Left forelimb (tissue), 1 donor: ENCODE data around the gene FAR1.
"Not testable (repeated sequence)": the region's sequence is repeated elsewhere in the genome, so short reads cannot be mapped to it uniquely, and the experiment has no call there.

Source experiments
- DNase-seq: peaks from one replicate; pipeline ENCODE4 v3.0.0-alpha.2; 2018; ENCODE audit warnings: low spot score

Gene FAR1

GRCh38 chr11:13668102-13668956 is at the start of gene FAR1:
FAR1 (plus strand) TSS chr11:13668668; CDS start chr11:13694766, 26,098 bp downstream.
- peak; percentile 99 for DNase-seq

- no peak for DNase-seq
Measured at GRCh38 chr11:13620063-13620462, 48.4 kb upstream of the FAR1 start.

GRCh38 chr11:13626818-13627217 is 41.6 kb upstream of the FAR1 start:
- not testable (repeated sequence) for DNase-seq

GRCh38 chr11:13628634-13629033 is 39.8 kb upstream of the FAR1 start:
- not testable (repeated sequence) for DNase-seq

- DNase-seq = no peak
Measured at GRCh38 chr11:13629779-13630178, 38.7 kb upstream of the FAR1 start.

GRCh38 chr11:13635290-13635689 is 33.2 kb upstream of the FAR1 start:
- DNase-seq = no peak

GRCh38 chr11:13635804-13636203 is 32.7 kb upstream of the FAR1 start:
- no peak for DNase-seq

- no peak for DNase-seq
Measured at GRCh38 chr11:13637125-13638069, 31.1 kb upstream of the FAR1 start.

- no peak for DNase-seq
Measured at GRCh38 chr11:13638422-13638821, 30.0 kb upstream of the FAR1 start.

- no peak for DNase-seq
Measured at GRCh38 chr11:13644997-13645687, 23.3 kb upstream of the FAR1 start.

- DNase-seq = no peak
Measured at GRCh38 chr11:13647391-13647790, 21.1 kb upstream of the FAR1 start.

- no peak for DNase-seq
Measured at GRCh38 chr11:13649619-13650018, 18.8 kb upstream of the FAR1 start.

GRCh38 chr11:13651515-13651914 is 17.0 kb upstream of the FAR1 start:
- DNase-seq = not testable (repeated sequence)

- no peak for DNase-seq
Measured at GRCh38 chr11:13661074-13661623, 7.3 kb upstream of the FAR1 start.

GRCh38 chr11:13663631-13664071 is 4.8 kb upstream of the FAR1 start:
- DNase-seq = no peak

- DNase-seq = no peak
Measured at GRCh38 chr11:13664351-13664750, 4.1 kb upstream of the FAR1 start.

- DNase-seq = no peak
Measured at GRCh38 chr11:13666708-13667107, 1.8 kb upstream of the FAR1 start.

- no peak for DNase-seq
Measured at GRCh38 chr11:13667245-13667644, 1.2 kb upstream of the FAR1 start.

GRCh38 chr11:13667795-13668101 is 720 bp upstream of the FAR1 start:
- DNase-seq = no peak

GRCh38 chr11:13668957-13669521 is 571 bp downstream of the FAR1 start:
- no peak for DNase-seq
